C4-2B (cell line): ENCODE data around the gene SEMA5A.

Experiments used
- H3K27ac ChIP-seq: fragments of 450-650 bp; 2 replicates; pipeline ENCODE4 v1.5.1; 2017
- CTCF ChIP-seq: fragments of 450-650 bp; conservative IDR thresholded peaks from 2 replicates; pipeline ENCODE4 v1.5.1; 2017; ENCODE audit warnings: mild to moderate bottlenecking
- ZFX ChIP-seq: fragments of 450-650 bp; IDR thresholded peaks from 2 replicates; pipeline ENCODE4 v1.6.1; 2017

The SEMA5A gene

DNA sequence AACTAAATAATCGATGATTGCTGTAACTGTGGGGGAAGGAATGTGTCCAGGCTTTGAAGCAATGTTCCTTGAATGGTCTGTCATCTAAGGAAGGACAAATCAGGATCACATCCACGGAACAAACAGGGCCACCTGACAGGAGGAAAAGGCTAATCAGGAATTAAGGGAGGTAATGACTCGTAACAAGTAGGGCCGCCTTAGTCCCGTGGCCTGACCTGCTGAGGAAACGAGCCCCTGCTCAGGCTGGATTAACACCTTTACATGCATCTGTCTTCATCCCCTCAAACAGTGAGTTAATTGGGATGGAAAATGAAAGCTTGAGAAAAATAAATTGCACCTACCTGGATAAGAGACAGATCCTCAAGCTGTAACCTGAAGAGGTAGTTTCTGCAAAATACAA, 227.8 kb downstream of the SEMA5A start:
- TF ChIP-seq CTCF: no peak
- TF ChIP-seq ZFX: no peak
- H3K27ac ChIP-seq: no peak overlapping the region

DNA sequence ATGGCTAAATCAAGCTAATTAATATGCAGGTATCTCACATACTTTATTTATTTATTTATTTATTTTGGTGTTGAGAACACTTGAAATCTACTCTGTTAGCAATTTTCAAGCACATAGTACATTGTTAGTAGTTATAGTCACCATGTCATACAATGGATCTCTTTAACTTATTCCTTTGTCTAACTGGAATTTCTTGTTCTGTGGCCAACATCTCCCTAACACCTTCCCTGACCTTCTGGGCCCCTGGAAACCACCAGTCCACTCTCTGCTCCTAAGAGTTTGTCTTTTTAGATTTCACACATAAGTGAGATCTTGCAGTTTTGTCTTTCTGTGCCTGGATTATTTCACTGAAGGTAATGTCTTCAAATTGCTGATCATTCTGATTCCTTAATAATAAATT, 229.1 kb downstream of the SEMA5A start:
- no peak for TF ChIP-seq CTCF
- no peak for TF ChIP-seq ZFX
- H3K27ac ChIP-seq: no peak overlapping the region

DNA sequence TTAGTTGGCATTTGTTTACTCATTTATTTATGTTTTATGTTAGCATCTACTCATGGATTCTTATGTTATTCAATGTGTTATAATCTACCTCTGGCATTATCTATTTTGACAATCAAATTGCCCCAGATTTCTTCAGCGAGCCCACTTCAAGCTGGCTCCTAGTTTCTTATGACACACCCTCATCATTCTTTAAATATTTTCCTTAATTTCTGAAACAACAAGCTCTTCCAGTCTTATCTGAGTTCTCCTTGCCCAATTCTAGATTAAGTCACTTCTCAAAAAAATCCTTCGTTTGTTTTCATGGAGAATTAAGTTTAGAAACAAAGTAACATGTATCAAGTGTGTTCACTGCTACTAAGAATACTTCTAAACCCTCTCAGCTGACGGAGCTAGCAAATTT, 229.8 kb downstream of the SEMA5A start:
- H3K27ac ChIP-seq: no peak overlapping the region
- TF ChIP-seq CTCF: no peak

GRCh38 chr5:9314558-9314957, 231.3 kb downstream of the SEMA5A start:
- H3K27ac ChIP-seq: no peak overlapping the region
- TF ChIP-seq ZFX (no peak), CTCF (no peak)

DNA sequence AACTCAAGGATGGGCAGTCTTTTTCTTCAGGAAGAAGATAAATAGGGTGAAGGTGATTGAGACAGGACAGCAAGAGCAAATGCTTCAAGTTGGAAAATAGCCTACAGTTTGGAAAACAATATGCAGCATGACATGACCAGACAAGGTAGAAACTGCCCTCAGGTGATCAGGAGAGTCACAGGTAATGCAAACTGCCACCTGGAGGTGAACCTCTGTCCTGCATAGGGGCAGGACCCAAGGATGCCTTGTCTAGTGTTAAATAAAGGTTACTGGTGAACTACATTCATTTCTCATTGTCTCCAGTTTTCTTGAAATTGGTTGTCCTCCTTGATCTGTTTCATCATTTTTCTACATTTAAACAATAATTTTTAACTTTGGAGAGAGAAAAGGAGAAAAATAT, 232.1 kb downstream of the SEMA5A start:
- peak; percentile 26 for TF ChIP-seq CTCF
- no peak for TF ChIP-seq ZFX

GRCh38 chr5:9307150-9307549, 238.7 kb downstream of the SEMA5A start:
- TF ChIP-seq CTCF: no peak
- H3K27ac ChIP-seq: no peak overlapping the region

More for the DNA sequence above, 232.1 kb downstream of the SEMA5A start:
- no peak overlapping the region for H3K27ac ChIP-seq

DNA sequence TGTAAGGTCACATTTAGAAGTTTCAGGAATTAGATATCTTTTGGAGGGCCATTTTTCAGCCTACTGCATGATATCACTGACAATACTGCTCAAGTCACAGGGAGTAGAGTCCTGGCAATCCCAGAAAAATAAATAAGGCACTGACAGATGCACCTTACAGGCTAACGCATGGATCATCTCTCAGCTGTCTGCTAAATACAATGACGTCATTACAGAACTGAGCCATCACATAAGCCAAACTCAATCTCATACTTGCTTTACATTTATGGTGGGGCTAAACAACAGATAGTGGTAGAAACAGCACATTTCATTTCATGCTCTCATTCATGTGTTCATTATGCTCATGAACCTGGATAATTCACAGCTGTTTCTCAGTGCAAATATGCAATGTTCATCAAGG, 243.7 kb downstream of the SEMA5A start:
- TF ChIP-seq CTCF (no peak), ZFX (no peak)
- no peak overlapping the region for H3K27ac ChIP-seq
